HG03025 (cell line): Measurements from ENCODE around the gene SRD5A2.
"Not testable (repeated sequence)": the region's sequence is repeated elsewhere in the genome, so short reads cannot be mapped to it uniquely, and the experiment has no call there.

Experiments used
- ATAC-seq: cut with Tn5 transposase; IDR thresholded peaks from one replicate; pipeline ENCODE4 v1.9.1; 2021; ENCODE audit warnings: mild to moderate bottlenecking, moderate library complexity; ENCODE audit not compliant: unreplicated experiment, low FRiP score

The SRD5A2 gene

GRCh38 chr2:31534636-31535035, 46.1 kb downstream of the SRD5A2 start:
- no peak for ATAC-seq

GRCh38 chr2:31533036-31533435, 47.7 kb downstream of the SRD5A2 start:
- no peak for ATAC-seq

GRCh38 chr2:31531101-31531500, 49.6 kb downstream of the SRD5A2 start:
- no peak for ATAC-seq

- no peak for ATAC-seq
These were observed 51.5 kb downstream of the SRD5A2 start for GRCh38 chr2:31529256-31529655.

GRCh38 chr2:31528823-31529222, 51.9 kb downstream of the SRD5A2 start:
- no peak for ATAC-seq

GRCh38 chr2:31526946-31527732, 53.6 kb downstream of the SRD5A2 start:
- ATAC-seq = no peak

GRCh38 chr2:31525876-31526275, 54.9 kb downstream of the SRD5A2 start:
- ATAC-seq = no peak

GRCh38 chr2:31524592-31524991, 56.1 kb downstream of the SRD5A2 start:
- no peak for ATAC-seq

- ATAC-seq = no peak
These were observed 56.8 kb downstream of the SRD5A2 start for GRCh38 chr2:31523871-31524492.

GRCh38 chr2:31522786-31523185, 58.0 kb downstream of the SRD5A2 start:
- ATAC-seq = no peak

GRCh38 chr2:31517442-31518203, 63.1 kb downstream of the SRD5A2 start:
- no peak for ATAC-seq

- ATAC-seq = no peak
These were observed 65.2 kb downstream of the SRD5A2 start for GRCh38 chr2:31515586-31515985.

- no peak for ATAC-seq
These were observed 67.2 kb downstream of the SRD5A2 start for GRCh38 chr2:31513553-31513952.

GRCh38 chr2:31511376-31511775, 69.4 kb downstream of the SRD5A2 start:
- no peak for ATAC-seq

GRCh38 chr2:31505111-31505510, 75.6 kb downstream of the SRD5A2 start:
- no peak for ATAC-seq

GRCh38 chr2:31504311-31504710, 76.4 kb downstream of the SRD5A2 start:
- no peak for ATAC-seq

GRCh38 chr2:31496451-31496874, 84.3 kb downstream of the SRD5A2 start:
- not testable (repeated sequence) for ATAC-seq

GRCh38 chr2:31489339-31489738, 91.4 kb downstream of the SRD5A2 start:
- ATAC-seq = not testable (repeated sequence)

- ATAC-seq = no peak
These were observed 97.5 kb downstream of the SRD5A2 start for GRCh38 chr2:31483246-31483645.

- ATAC-seq = no peak
These were observed 104.1 kb downstream of the SRD5A2 start for GRCh38 chr2:31476511-31477180.

- ATAC-seq = no peak
These were observed 105.0 kb downstream of the SRD5A2 start for GRCh38 chr2:31475692-31476091.
